HepG2 (cell line): Measurements from ENCODE around the gene CHRM2. TPM values are rescaled to one million over a fixed set of nuclear protein-coding genes. Genes with fewer than 3 reads are reported as not detected.

ENCODE experiments used
- microRNA counts: library from miRNA; unstranded; fragments of <30 nt; microRNA quantifications from one replicate; lab custom pipeline; 2015
- microRNA-seq: library from miRNA; unstranded; fragments of <30 nt; microRNA quantifications from one replicate; pipeline ENCODE4, GENCODE V29; 2020
- polyA plus RNA-seq, 8 experiments: library from polyadenylated mRNA; depleted of rRNA in 3 of 8; stranded (reverse) in 7 of 8; unstranded in 1 of 8; fragments of >200 nt; fragmentation: Illumina TruSeq in 4 of 8; extraction: Trizol in 4 of 8; gene quantifications; 2 replicates each; pipeline versions ENCODE4 v1.2.1 to v1.2.3, GENCODE V29; 2011 to 2016; ENCODE audit warnings: low read depth in 4 of 8, missing spikeins in 1 of 8, mixed read lengths in 1 of 8; ENCODE audit not compliant: insufficient read depth in 1 of 8
- small RNA-seq, 3 experiments: library from RNA; depleted of rRNA; stranded (forward); fragments of <200 nt; gene quantifications; one replicate each; pipeline ENCODE3, GENCODE V24; 2012; ENCODE audit warnings: low read depth in 2 of 3, low replicate concordance in 1 of 3; ENCODE audit not compliant: insufficient read length in 3 of 3, insufficient read depth in 2 of 3
- total RNA-seq, 5 experiments: library from RNA; depleted of rRNA; stranded (reverse); fragments of >200 nt; fragmentation: Illumina TruSeq; extraction: Trizol; gene quantifications; 2 replicates each; pipeline ENCODE4 v1.2.3, GENCODE V29; 2016; ENCODE audit warnings: low read depth in 1 of 5

Gene CHRM2
- total and polyA plus RNA-seq, 2 of the 13 experiments (the other 11 are each of a cell fraction or from before 2014, with no cell fraction given): not detected

MicroRNAs encoded within 50 kb of the gene (microRNA counts, 767-probe panel; counts per million panel counts)
- microRNA hsa-miR-490-3p (lab: Ali Mortazavi, UCI): not detected
- microRNA hsa-miR-490-5p (lab: Ali Mortazavi, UCI): not detected

Small RNA genes within 50 kb of the gene (microRNA-seq; reads per million reads assigned to microRNA genes)
- gene MIR490: not detected

Small RNA genes within 50 kb of the gene (small RNA-seq; reads per million reads assigned to genes)
- gene KRT8P51 (0 reads per million in 3 experiments), gene MIR490 (0 reads per million in 3 experiments)
